Subcutaneous abdominal adipose tissue (tissue), 5 donors: ENCODE data around the gene TCP11L2.

Experiments used
- H3K27ac ChIP-seq: one replicate; pipeline ENCODE4 v1.7.0; 2013; ENCODE audit warnings: low read depth, mild to moderate bottlenecking, inconsistent platforms, low read length, moderate library complexity
- H3K27me3 ChIP-seq, 5 donors: one replicate each; pipeline ENCODE4 v1.7.0; 2013; ENCODE audit warnings: low read length in 5 of 5, inconsistent platforms in 1 of 5; ENCODE audit not compliant: control insufficient read depth in 5 of 5, insufficient read depth in 4 of 5
- H3K36me3 ChIP-seq, 5 donors: one replicate each; pipeline ENCODE4 v1.7.0; 2013; ENCODE audit warnings: low read length in 5 of 5; ENCODE audit not compliant: control insufficient read depth in 5 of 5, insufficient read depth in 5 of 5
- H3K4me1 ChIP-seq, 5 donors: one replicate each; pipeline ENCODE4 v1.7.0; 2013; ENCODE audit warnings: low read length in 5 of 5, mild to moderate bottlenecking in 3 of 5, moderate library complexity in 1 of 5; ENCODE audit not compliant: control insufficient read depth in 5 of 5, insufficient read depth in 5 of 5
- H3K4me3 ChIP-seq, 5 donors: one replicate each; pipeline ENCODE4 v1.7.0; 2013; ENCODE audit warnings: low read length in 5 of 5, low read depth in 1 of 5
- H3K9ac ChIP-seq, 5 donors: one replicate each; pipeline ENCODE4 v1.7.0; 2013; ENCODE audit warnings: low read length in 5 of 5, mild to moderate bottlenecking in 4 of 5, moderate library complexity in 3 of 5
- H3K9me3 ChIP-seq, 5 donors: one replicate each; pipeline ENCODE4 v1.7.0; 2013; ENCODE audit warnings: low read length in 5 of 5; ENCODE audit not compliant: control insufficient read depth in 5 of 5
- donor health status: healthy.
- donor health status: healthy.
- donor health status: healthy.
- donor health status: healthy.
- donor health status: healthy.

The TCP11L2 gene

GRCh38 chr12:106303202-106303820, 778 bp downstream of the TCP11L2 start:
- Histone ChIP-seq H3K27ac (peak overlapping the region; percentile 97), H3K4me1 (peaks cover 13 to 56% (median 53%) of the 10 kb centered on the region in 5 donors)

DNA sequence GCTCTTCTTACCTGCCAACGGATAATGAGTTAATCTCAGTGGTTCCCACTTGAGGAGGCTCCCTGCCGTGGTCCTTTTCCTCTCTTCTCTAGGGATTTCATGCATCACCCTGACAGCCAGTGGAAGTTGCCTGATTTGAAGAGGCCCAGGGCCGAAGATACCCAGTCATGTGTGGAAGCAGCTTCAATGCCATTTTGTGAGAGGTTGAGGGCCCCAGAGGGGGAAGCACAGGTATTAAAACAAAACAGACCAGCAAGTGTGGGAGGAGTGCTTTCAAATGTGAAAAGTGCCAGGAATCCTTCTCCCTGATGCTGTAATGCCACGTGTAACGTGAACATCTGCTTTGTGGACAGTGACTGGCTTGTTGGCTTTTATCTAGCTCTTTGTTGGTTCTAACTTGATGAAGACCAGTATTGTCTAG, 1.5 kb downstream of the TCP11L2 start:
- no peaks in the 10 kb centered on the region for H3K27me3 ChIP-seq
- H3K9me3 ChIP-seq = no peaks in the 10 kb centered on the region
- H3K36me3 ChIP-seq = peaks cover 0 to 3% (median 2%) of the 10 kb centered on the region in 5 donors
- H3K4me1 ChIP-seq = peaks cover 13 to 56% (median 53%) of the 10 kb centered on the region in 5 donors
- peak overlapping the region in 3 of 5 donors; percentile 86 to 90 (median 86) for H3K9ac ChIP-seq
- peak overlapping the region; percentile 97 for H3K27ac ChIP-seq
- H3K4me3 ChIP-seq = peak overlapping the region; percentile 76 to 99 (median 98)

More at GRCh38 chr12:106303202-106303820, 778 bp downstream of the TCP11L2 start:
- Histone ChIP-seq H3K9ac (peak overlapping the region in 4 of 5 donors; percentile 76 to 90 (median 86)), H3K4me3 (peak overlapping the region; percentile 76 to 99 (median 98)), H3K36me3 (peaks cover 0 to 3% (median 2%) of the 10 kb centered on the region in 5 donors), H3K27me3 (no peaks in the 10 kb centered on the region), H3K9me3 (no peaks in the 10 kb centered on the region)

- no peaks in the 10 kb centered on the region for H3K27me3 ChIP-seq
- peak overlapping the region; percentile 13 for H3K27ac ChIP-seq
- H3K9ac ChIP-seq = no peak overlapping the region
- H3K4me3 ChIP-seq = peak overlapping the region in 2 of 5 donors; percentile 95 to 98
- peaks cover 0 to 3% (median 2%) of the 10 kb centered on the region in 5 donors for H3K36me3 ChIP-seq
- H3K4me1 ChIP-seq = peaks cover 13 to 50% (median 45%) of the 10 kb centered on the region in 5 donors
- H3K9me3 ChIP-seq = no peaks in the 10 kb centered on the region
Measured at GRCh38 chr12:106304797-106305196, 2.3 kb downstream of the TCP11L2 start.

GRCh38 chr12:106305376-106305775, 2.8 kb downstream of the TCP11L2 start:
- peaks cover 16 to 50% (median 44%) of the 10 kb centered on the region in 5 donors for H3K4me1 ChIP-seq
- no peak overlapping the region for H3K9ac ChIP-seq
- H3K36me3 ChIP-seq = peaks cover 0 to 7% (median 2%) of the 10 kb centered on the region in 5 donors
- no peak overlapping the region for H3K4me3 ChIP-seq
- no peaks in the 10 kb centered on the region for H3K27me3 ChIP-seq
- no peak overlapping the region for H3K27ac ChIP-seq
- no peaks in the 10 kb centered on the region for H3K9me3 ChIP-seq

DNA sequence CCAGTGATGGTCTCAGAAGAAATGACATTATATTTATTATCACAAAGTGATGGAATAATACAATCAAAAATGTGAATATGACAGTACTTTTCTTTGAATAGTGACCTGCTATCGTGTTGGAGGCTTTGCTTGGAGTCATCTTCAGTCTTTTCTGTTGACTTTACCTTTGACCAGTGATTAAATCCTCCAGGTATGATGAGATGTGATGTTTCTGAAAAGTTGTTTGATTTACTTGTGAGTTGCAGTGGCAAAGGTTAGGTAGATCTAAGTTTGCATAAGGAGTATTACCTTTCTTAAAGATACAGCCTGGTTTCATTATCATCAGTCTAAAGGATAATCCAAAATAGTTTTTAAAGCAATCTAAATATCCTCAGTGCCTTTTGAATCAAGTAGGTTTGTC, 4.6 kb downstream of the TCP11L2 start:
- H3K27ac ChIP-seq = no peak overlapping the region
- H3K4me1 ChIP-seq = peaks cover 10 to 41% (median 29%) of the 10 kb centered on the region in 5 donors
- no peaks in the 10 kb centered on the region for H3K27me3 ChIP-seq
- no peak overlapping the region for H3K4me3 ChIP-seq
- no peaks in the 10 kb centered on the region for H3K9me3 ChIP-seq
- no peak overlapping the region for H3K9ac ChIP-seq
- H3K36me3 ChIP-seq = peaks cover 0 to 7% (median 3%) of the 10 kb centered on the region in 5 donors

- H3K9ac ChIP-seq = no peak overlapping the region
- H3K9me3 ChIP-seq = no peaks in the 10 kb centered on the region
- no peak overlapping the region for H3K4me3 ChIP-seq
- H3K27me3 ChIP-seq = no peaks in the 10 kb centered on the region
- peaks cover 10 to 41% (median 27%) of the 10 kb centered on the region in 5 donors for H3K4me1 ChIP-seq
- H3K36me3 ChIP-seq = peaks cover 0 to 8% (median 3%) of the 10 kb centered on the region in 5 donors
- H3K27ac ChIP-seq = no peak overlapping the region
Measured at GRCh38 chr12:106308121-106308520, 5.6 kb downstream of the TCP11L2 start.

- peaks cover 10 to 37% (median 22%) of the 10 kb centered on the region in 5 donors for H3K4me1 ChIP-seq
Measured at GRCh38 chr12:106308611-106309010, 6.1 kb downstream of the TCP11L2 start.

GRCh38 chr12:106309671-106310505, 7.4 kb downstream of the TCP11L2 start:
- no peak overlapping the region for H3K27ac ChIP-seq
- H3K4me3 ChIP-seq = no peak overlapping the region
- peaks cover 5 to 17% (median 8%) of the 10 kb centered on the region in 5 donors for H3K36me3 ChIP-seq
- H3K9me3 ChIP-seq = no peaks in the 10 kb centered on the region
- H3K4me1 ChIP-seq = peaks cover 5 to 24% (median 10%) of the 10 kb centered on the region in 5 donors
- no peaks in the 10 kb centered on the region for H3K27me3 ChIP-seq
- no peak overlapping the region for H3K9ac ChIP-seq

More at GRCh38 chr12:106308611-106309010, 6.1 kb downstream of the TCP11L2 start:
- H3K27me3 ChIP-seq = no peaks in the 10 kb centered on the region
- no peaks in the 10 kb centered on the region for H3K9me3 ChIP-seq
- H3K9ac ChIP-seq = no peak overlapping the region
- H3K4me3 ChIP-seq = no peak overlapping the region
- H3K36me3 ChIP-seq = peaks cover 0 to 8% (median 3%) of the 10 kb centered on the region in 5 donors
- H3K27ac ChIP-seq = no peak overlapping the region

DNA sequence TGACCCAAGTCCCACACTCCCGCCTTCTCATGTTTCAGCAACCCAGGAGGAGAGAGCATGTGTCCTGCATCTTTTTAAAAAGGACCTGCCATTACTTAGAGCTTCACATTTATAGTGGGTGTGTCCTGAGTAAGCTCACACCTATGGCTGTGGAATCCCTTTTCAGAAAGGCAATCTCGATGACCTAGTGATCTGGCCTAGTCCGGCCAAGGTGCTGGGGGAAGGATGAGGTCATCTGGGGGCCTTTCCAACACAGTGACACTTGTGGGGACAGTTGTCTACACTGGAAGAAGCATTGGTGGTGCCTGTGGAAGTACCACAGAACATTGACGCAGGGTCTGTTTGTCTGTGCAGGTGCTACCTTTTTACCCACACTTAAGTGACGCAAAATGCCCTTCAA, 8.2 kb downstream of the TCP11L2 start:
- Histone ChIP-seq H3K4me3 (no peak overlapping the region), H3K9ac (no peak overlapping the region), H3K27ac (no peak overlapping the region), H3K9me3 (no peaks in the 10 kb centered on the region), H3K27me3 (no peaks in the 10 kb centered on the region), H3K4me1 (peaks cover 2 to 16% (median 3%) of the 10 kb centered on the region in 5 donors), H3K36me3 (peaks cover 12 to 24% (median 15%) of the 10 kb centered on the region in 5 donors)

- H3K36me3 ChIP-seq = peaks cover 12 to 29% (median 20%) of the 10 kb centered on the region in 5 donors
- no peaks in the 10 kb centered on the region for H3K9me3 ChIP-seq
- H3K27me3 ChIP-seq = no peaks in the 10 kb centered on the region
- H3K4me1 ChIP-seq = peaks cover 0 to 12% (median 3%) of the 10 kb centered on the region in 5 donors
- H3K27ac ChIP-seq = no peak overlapping the region
- H3K9ac ChIP-seq = no peak overlapping the region
- H3K4me3 ChIP-seq = no peak overlapping the region
Measured at GRCh38 chr12:106311139-106311538, 8.6 kb downstream of the TCP11L2 start.
